Activated CD4-positive, alpha-beta T cell treated with anti-CD3 and anti-CD28 coated beads, Interleukin-10, Interleukin-2, amounts not matched to agents 100 ng/mL and 50 ng/mL, durations not matched to agents 16 hours and 8 hours (primary cell): ENCODE measurements around the gene HES5.

Experiments used
- DNase-seq: peaks from one replicate; pipeline ENCODE4 v3.0.0-alpha.2; 2020

HES5 gene

DNA sequence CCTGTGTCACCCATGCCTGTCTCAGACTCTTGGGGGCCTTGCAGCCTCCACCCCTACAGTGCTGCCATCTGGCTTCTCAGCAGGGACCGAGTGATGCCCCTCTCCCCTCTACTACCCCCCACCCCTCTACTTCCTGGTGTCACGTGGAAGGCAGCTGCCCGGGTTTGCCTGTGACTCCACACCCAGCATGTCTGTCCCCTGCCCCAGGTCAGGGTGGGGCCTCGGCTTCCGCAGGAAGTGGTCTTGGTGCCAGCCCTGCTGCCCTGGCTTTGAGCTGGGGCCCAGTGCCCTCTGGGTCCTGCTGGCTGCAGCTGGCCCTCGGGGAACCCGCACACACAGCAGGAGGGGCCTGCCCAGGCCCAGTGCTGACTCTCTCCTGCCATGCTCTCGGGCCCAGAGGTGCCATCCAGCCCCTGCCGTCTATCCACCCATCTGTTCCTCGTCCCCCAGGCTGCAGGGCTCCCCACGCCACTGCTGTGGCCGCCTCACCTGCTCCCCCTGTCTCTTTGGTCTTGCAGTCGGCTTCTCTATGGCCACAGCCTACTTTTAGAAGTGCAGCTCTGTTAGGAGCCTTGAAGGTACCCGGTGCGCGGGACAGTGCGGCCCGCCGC lies 30.0 kb downstream of the HES5 start:
- DNase-seq: peak; percentile 26

DNA sequence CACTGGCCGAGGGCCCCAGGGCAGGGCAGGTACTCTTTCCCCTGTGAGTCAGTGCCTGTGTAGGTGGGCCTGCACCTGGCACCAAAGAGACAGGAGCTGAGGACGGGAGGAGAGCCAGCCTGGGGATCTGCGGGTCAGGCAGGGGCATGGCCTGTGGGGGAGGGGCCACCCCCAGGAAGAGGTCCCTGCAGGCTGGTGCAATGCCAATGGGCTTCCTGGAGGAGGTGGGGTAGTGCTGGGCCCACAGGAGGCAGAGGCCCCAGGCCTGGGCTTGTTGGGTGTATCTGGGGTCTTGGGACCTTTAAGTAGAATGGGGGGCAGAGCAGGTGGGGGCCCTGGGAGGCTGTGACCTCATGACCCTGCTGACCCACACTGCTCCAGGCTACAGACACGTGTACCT lies 30.8 kb downstream of the HES5 start:
- DNase-seq: no peak

GRCh38 chr1:2498648-2499047 lies 31.4 kb downstream of the HES5 start:
- DNase-seq: no peak

GRCh38 chr1:2497891-2498290 lies 32.2 kb downstream of the HES5 start:
- DNase-seq: no peak

GRCh38 chr1:2496746-2497145 lies 33.3 kb downstream of the HES5 start:
- no peak for DNase-seq

DNA sequence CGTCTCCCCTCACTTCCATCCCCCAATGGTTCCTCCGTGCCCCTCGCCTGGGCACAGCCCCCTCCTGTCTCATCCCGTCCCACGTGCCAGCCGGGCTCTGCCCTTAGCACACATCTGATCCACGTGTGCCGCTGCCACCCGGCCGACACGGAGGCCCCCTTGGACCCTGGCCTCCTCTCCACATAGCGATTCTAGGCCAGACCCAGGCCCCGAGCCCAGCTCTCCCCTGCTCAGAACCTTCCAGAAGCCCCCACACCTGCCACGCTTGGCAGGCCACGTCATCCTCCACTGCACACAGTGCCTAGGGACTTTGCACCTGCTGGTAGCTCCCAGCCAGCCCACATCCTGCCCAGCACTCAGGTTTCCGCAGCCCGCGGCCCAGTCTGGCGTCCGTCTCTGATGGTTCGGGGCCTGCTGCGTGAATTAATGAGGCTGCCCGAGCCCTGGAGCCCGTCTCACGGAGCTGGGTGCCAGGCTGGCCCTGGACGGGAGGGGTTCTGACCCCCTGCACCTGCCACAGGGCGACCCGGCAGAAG lies 33.9 kb downstream of the HES5 start:
- DNase-seq: no peak

GRCh38 chr1:2495546-2495945 lies 34.5 kb downstream of the HES5 start:
- DNase-seq: no peak

DNA sequence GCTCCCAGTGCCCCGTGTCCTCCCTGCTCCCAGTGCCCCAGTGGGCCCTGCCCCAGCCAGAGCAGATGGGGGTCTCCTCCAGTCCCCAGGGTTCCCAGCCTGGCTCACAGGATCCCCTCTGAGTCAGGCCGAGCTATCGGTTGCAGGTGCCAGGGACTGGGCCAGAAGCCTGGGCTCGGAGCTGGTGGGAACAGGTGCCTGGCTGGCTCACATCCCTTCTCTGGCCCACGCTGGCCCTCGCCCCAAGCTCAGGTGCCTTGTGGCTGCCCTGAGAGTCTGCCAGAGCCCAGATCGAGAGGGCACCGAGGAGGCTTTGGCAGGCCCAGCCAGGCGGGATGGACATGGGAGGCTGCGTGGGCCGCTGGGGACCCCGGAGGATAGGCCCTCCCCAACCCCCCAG lies 35.0 kb downstream of the HES5 start:
- no peak for DNase-seq

DNA sequence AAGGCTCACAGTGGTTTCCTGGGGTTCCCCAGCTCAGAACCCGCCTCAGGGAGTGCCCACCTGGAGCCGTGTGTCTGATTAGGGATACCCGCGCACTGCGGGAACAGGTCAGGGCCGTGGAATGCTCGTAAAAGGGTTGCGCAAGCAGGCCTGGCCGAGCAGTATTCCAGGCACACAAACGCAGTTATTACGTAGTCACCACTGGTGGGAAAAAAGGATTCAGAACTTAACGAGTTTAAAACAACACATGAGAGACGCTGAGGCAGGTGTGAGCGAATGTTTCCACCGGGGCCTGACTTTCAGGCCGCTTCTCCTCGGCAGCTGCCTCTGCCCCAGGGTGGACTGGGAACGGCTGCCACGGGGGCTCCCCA lies 35.8 kb downstream of the HES5 start:
- DNase-seq: no peak

- no peak for DNase-seq
Observed at GRCh38 chr1:2493691-2494322, 36.3 kb downstream of the HES5 start.

DNA sequence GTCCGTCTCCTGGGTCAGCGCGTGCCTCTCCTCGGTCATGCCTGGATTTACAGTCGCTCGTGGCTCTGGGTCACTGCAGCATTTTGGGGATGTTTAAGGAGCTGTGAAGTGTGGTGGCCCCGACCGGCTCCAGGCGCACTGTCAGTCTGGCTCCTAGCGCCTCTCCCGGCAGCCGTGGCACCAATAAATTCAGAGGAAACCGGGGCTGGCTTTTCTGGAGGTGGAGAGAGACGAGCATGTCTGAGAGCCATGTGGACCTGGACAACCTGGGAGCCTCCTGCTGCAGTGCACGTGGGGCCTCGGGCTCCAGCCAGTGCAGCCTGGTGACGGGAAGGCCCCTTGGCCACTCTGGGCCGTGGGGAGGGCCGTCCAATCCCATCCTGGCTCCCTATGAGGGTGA lies 36.8 kb downstream of the HES5 start:
- DNase-seq: no peak

DNA sequence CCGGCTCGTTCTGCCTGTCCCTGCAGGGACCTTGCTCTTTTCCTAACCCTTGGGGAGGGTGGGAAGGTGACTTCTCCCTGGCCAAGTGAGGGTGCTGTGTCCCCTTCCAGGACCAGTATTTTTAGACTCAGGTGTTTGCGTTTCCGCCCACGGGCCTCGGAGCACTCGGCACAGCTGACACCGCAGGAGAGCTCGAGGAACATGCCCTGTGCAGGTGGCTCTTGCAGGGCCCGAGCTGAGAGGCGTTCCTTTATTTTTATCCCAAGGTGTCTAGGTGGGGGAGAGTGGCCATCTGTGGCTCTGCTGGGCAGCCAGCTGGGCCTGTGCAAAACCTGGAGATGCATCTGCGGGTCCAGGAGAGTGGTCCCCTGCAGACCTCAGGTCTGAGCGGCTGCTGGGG lies 38.0 kb downstream of the HES5 start:
- DNase-seq: no peak

GRCh38 chr1:2489615-2490014 lies 40.4 kb downstream of the HES5 start:
- no peak for DNase-seq

DNA sequence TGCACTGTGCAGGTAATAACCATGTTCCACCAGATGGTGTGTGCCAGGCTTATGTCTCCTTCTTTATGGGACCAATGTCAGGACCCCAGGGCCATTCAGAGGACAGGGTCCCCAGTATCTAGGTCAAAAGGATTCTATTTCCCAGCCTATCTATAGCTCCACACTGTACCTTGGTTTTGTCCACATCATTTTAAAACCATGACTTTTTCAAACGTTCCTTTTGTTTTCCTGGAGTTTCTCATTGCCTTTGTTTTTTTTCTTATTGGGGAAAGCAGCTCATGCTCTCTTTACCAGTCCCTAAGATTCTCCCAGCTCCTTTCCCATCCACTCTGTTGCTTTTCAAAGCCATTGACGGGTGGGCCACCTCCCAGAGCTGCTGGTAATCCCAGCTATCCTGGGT lies 41.4 kb downstream of the HES5 start:
- no peak for DNase-seq

DNA sequence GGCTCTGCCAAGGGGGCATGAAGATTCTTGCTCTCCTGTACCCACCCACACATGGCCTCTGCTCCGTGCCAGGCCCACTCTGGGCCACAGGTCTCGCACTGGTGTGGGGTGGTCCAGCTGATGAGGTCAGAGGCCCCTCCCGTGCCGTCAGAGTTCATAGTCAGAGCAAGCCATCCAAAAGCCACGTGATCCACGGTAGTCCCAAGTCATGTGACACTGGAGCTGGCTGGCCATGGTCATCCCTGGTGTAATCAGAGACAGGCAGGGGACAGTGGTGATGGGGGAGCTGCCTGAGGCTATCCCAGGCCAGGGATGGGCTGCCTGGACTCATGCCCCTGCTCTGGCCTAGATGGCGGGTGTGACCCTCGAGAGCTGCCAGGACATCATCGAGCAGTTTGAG lies 43.5 kb downstream of the HES5 start:
- DNase-seq: no peak

DNA sequence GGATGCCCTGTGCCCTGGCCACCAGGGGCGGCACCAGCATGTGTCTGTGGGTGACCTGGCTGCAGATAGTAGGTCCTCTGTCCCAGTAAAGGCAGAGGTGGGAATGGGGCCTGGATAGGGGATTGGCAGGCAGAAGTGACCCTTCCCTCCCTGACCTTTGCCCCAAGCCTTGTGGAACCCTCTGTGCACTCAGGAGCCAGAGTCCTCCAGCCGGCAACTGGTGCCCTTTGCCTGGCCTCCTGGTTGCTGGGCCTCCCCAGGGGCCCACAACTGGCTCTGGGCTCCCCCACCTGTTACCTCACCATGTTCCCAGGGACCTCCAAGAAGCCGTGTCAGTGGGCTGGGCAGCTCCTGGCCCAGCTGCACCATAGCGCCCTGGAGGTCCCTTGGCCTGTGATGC lies 44.0 kb downstream of the HES5 start:
- no peak for DNase-seq

DNA sequence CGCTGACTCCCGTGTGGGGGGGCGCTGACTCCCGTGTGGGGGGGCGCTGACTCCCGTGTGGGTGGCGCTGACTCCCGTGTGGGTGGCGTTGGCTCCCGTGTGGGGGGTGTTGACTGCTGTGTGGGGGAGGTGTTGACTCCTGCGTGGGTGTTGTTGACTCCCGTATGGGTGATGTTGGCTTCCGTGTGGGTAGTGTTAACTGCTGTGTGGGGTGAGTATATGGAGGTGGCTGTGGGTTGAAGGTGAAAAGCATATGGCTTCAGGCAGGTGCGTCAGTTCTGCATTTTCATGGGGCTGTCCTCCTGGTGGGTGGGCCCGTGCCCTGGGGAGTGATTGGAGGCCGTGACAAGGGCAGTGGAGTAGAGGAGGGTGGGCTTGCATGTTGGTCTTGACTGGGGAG lies 46.1 kb downstream of the HES5 start:
- no peak for DNase-seq

- no peak for DNase-seq
Observed at GRCh38 chr1:2483026-2483425, 47.0 kb downstream of the HES5 start.

GRCh38 chr1:2482588-2482987 lies 47.5 kb downstream of the HES5 start:
- no peak for DNase-seq

DNA sequence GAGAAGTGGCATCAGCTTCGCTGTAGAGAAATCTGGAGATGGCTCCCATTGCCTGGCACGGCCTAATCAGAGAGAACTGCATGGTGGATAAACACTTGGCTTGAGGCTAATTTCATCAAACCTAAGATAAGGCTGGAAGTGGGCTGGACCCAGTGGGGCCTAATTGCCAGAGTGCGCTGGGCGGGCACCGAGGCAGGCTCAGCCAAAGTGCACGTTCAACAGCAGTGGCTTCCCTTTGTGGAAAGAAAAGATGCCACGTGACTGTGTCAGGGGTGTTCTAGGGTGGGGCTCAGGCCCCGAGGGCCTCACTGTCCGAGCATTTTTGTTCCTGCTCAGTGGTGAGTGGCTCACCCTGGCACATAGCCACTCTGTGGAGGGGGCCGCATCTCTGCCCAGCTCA lies 48.2 kb downstream of the HES5 start:
- DNase-seq: no peak

DNA sequence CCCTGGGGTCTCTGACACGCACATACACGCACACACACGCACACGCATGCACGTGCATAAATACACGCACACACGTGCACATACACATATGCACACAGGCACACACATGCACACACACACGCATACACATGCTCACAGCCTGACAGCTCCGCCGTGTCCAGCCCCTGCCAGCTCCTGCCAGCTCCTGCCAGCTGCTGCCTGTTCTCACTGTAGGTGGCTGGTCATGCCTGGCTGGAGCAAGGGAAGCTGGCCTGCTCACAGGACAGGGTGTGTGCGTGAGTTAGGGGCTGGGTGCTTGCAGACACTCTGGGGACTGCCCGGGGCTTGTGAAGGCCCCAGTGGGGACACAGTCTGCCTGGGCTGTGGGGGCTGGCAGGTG lies 49.1 kb downstream of the HES5 start:
- no peak for DNase-seq

- DNase-seq: no peak
Observed at GRCh38 chr1:2480236-2480985, 49.7 kb downstream of the HES5 start.

DNA sequence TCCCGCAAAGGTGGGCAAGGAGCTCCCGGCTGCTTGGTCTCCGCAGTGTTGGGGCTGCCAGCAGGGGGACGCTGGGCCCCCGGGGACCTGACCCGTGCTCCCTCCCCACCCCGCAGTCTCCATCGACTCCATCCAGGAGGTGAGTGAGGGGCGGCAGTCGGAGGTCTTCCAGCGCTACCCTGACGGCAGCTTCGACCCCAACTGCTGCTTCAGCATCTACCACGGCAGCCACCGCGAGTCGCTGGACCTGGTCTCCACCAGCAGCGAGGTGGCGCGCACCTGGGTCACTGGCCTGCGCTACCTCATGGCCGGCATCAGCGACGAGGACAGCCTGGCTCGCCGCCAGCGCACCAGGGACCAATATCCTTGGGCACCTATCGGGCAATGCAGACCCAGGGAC lies 50.4 kb downstream of the HES5 start:
- no peak for DNase-seq

DNA sequence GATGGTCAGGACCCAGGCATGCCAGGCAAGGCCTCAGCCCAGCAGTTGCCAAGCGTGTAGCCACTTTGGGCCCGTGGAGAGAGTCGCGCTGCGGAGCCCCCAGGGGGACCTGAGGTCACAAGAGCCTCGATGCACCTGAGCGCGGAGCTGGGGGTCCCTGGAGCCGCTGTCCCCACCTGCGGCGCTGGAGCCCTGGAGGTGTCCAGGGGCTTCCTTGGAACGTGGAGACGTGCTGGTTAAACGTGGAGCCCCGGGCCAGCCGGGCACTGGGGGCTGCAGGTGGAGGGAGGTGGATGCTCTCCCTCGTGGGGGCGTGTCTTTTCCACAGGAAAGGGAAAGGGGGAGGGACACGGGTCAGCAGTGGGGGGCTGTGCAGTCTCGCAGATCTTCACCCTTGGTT lies 50.9 kb downstream of the HES5 start:
- DNase-seq: no peak
